ENCODE measurements around the gene VPS26A. TPM values are rescaled to one million over a fixed set of nuclear protein-coding genes. Genes with fewer than 3 reads are reported as not detected.

Gene VPS26A
- total RNA-seq, 6 experiments from 2014 or later: 47.9 to 62.8 (median 61.4) TPM

- Mint-ChIP-seq H3K27ac (peak overlapping the region; percentile 94), H3K27me3 (ENCODE audit: insufficient read depth) (peaks cover 1% of the 10 kb centered on the region; the same call in 1 of the 2 replicates), H3K36me3 (ENCODE audit: low read depth) (peaks cover 28% of the 10 kb centered on the region; the same call in 1 of the 2 replicates), H3K4me3 (peak overlapping the region; percentile 93), H3K4me1 (ENCODE audit: low read depth) (peaks cover 79% of the 10 kb centered on the region), H3K9me3 (no peaks in the 10 kb centered on the region)
- TF ChIP-seq, protein P1, sequence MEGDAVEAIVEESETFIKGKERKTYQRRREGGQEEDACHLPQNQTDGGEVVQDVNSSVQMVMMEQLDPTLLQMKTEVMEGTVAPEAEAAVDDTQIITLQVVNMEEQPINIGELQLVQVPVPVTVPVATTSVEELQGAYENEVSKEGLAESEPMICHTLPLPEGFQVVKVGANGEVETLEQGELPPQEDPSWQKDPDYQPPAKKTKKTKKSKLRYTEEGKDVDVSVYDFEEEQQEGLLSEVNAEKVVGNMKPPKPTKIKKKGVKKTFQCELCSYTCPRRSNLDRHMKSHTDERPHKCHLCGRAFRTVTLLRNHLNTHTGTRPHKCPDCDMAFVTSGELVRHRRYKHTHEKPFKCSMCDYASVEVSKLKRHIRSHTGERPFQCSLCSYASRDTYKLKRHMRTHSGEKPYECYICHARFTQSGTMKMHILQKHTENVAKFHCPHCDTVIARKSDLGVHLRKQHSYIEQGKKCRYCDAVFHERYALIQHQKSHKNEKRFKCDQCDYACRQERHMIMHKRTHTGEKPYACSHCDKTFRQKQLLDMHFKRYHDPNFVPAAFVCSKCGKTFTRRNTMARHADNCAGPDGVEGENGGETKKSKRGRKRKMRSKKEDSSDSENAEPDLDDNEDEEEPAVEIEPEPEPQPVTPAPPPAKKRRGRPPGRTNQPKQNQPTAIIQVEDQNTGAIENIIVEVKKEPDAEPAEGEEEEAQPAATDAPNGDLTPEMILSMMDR (IDR thresholded peaks at IDR 0.05): no peak
- no peak for DNase-seq
These were observed 34.1 kb upstream of the VPS26A start for GRCh38 chr10:69089638-69090599.

DNA sequence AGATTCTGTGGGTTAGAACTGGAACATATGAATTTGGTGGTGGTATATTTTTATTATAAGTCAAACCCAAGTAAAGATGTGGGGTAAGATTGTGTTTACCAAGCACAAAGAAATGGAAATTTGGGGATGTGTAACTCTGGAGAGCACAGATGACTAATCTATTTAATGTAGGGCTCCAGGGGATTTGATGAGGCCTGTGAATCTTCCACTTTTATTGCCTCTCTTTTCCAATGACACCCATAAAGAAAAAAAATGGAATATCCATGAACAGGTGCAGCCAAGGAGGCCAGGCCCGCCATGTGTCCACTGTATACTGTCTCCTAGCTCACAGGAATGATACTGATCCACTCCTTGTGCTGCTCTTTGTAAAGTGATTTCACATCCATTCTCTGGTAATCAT, 33.3 kb upstream of the VPS26A start:
- peaks cover 2% of the 10 kb centered on the region; the same call in 1 of the 2 replicates for H3K27me3 Mint-ChIP-seq (ENCODE audit: insufficient read depth)
- peak overlapping the region; percentile 94; the same call in 1 of the 2 replicates for H3K27ac Mint-ChIP-seq
- no peaks in the 10 kb centered on the region for H3K9me3 Mint-ChIP-seq
- H3K36me3 Mint-ChIP-seq (ENCODE audit: low read depth): peaks cover 28% of the 10 kb centered on the region; the same call in 1 of the 2 replicates
- no peak for DNase-seq
- H3K4me3 Mint-ChIP-seq: peak overlapping the region; percentile 93
- H3K4me1 Mint-ChIP-seq (ENCODE audit: low read depth): peaks cover 74% of the 10 kb centered on the region
- TF ChIP-seq, protein P1 (IDR thresholded peaks at IDR 0.05): no peak

DNA sequence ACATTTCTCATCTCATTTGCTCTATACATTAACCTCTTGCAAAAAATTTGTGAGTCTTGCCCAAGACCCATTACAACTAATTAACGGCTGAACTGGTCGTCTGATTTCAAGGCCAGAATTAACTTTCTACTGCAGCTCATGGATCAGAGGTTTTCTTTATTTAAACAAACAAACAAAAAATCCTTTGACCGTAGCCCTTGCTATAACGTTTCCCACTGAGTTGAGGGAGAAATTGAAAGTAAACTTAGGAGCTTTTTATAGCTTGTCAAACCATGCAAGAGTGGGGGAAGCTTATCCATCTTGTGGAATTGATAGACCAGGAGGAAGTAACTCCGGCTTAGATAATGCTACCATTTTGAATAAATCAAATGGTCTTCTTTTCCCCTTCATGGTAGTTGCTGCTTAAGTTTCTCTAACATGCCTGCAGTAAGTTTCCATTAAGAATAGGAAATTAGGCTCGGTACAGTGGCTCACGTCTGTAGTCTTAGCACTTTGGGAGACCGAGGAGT, 32.8 kb upstream of the VPS26A start:
- TF ChIP-seq, protein P1 (IDR thresholded peaks at IDR 0.05): no peak
- Mint-ChIP-seq H3K27me3 (ENCODE audit: insufficient read depth) (peaks cover 2% of the 10 kb centered on the region; the same call in 1 of the 2 replicates), H3K4me3 (peak overlapping the region; percentile 93), H3K4me1 (ENCODE audit: low read depth) (peaks cover 69% of the 10 kb centered on the region), H3K9me3 (no peaks in the 10 kb centered on the region), H3K36me3 (ENCODE audit: low read depth) (peaks cover 28% of the 10 kb centered on the region; the same call in 1 of the 2 replicates), H3K27ac (peak overlapping the region; percentile 94; the same call in 1 of the 2 replicates)
- no peak for DNase-seq

DNA sequence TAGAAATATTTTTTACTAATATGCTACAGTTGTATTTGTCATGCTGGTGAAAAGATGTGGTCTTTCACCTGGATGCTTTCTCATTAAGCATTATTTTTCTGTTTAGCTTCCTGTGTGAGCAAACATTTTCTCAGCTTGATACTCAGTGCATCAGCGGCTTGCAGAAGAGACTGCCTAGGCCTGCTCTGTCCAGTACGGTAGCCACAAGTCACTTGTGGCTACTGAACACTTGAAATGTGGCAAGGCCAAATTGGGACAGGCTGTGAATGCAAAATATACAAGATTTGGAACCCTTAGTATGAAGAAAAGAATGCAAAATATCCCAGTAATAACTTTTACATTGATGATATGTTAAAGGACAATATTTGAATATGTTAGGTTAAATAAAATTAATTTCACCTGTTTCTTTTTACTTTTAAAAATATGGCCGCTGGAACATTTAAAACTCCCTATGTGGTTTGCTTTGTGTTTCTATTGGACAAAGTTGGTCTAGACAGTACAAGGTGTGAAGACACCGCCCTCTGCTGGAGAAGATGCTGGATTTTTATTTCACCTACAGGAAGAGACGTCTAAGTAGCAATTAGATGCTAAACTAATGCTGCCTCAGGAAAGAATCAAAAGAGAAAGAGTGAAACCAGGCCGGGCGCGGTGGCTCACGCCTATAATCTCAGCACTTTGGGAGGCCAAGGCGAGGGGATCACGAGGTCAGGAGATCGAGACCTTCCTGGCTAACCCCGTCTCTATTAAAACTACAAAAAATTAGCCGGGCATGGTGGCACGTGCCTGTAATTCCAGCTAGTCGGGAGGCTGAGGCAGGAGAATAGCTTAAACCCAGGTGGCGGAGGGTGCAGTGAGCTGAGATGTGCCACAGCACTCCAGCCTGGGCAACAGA, 30.8 kb upstream of the VPS26A start:
- H3K27ac Mint-ChIP-seq: peak overlapping the region; percentile 17; the same call in 1 of the 2 replicates
- H3K36me3 Mint-ChIP-seq (ENCODE audit: low read depth): peaks cover 32% of the 10 kb centered on the region
- peak overlapping the region; percentile 4; the same call in 1 of the 2 replicates for H3K4me3 Mint-ChIP-seq
- TF ChIP-seq, protein P1 (IDR thresholded peaks at IDR 0.05): peak; percentile 95
- H3K27me3 Mint-ChIP-seq (ENCODE audit: insufficient read depth): peaks cover 2% of the 10 kb centered on the region; the same call in 1 of the 2 replicates
- no peaks in the 10 kb centered on the region for H3K9me3 Mint-ChIP-seq
- peak; percentile 84 for DNase-seq
- H3K4me1 Mint-ChIP-seq (ENCODE audit: low read depth): peaks cover 49% of the 10 kb centered on the region

DNA sequence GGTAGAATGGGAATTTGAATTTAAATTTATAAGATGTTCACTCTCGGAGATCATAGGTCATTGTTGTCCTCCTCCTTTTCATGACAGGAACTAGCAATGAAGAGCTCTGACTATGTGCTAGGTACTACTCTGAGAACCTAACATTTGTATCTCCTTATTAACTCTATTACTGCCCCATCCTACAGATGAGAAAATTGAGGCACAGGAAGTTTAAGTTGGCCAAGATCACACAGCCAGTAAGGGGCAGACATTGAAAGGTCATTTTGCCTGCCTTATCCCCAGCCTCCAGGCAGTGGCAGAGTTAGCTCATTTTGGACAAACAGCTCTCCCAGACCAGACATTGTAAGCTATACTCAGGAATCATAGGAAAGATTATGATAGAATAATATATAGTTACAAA, 30.0 kb upstream of the VPS26A start:
- DNase-seq: peak; percentile 34
- H3K36me3 Mint-ChIP-seq (ENCODE audit: low read depth): peaks cover 27% of the 10 kb centered on the region
- peaks cover 2% of the 10 kb centered on the region; the same call in 1 of the 2 replicates for H3K27me3 Mint-ChIP-seq (ENCODE audit: insufficient read depth)
- no peaks in the 10 kb centered on the region for H3K9me3 Mint-ChIP-seq
- no peak overlapping the region for H3K4me3 Mint-ChIP-seq
- H3K27ac Mint-ChIP-seq: no peak overlapping the region
- H3K4me1 Mint-ChIP-seq (ENCODE audit: low read depth): peaks cover 41% of the 10 kb centered on the region
- TF ChIP-seq, protein P1 (IDR thresholded peaks at IDR 0.05): no peak

Data from HFFc6 (cell line).